GM12864 (cell line): ENCODE results near the gene ZBTB42.

Source experiments
- DNase-seq: peaks from one replicate; pipeline ENCODE4 v3.0.0-alpha.2; 2011; ENCODE audit warnings: low read depth
- H3K4me3 ChIP-seq: 2 replicates; pipeline ENCODE4 v1.5.1; 2011; ENCODE audit warnings: mild to moderate bottlenecking, low read depth, low read length, control low read depth
- TF ChIP-seq, protein P1 (sequence below): IDR thresholded peaks from 2 replicates; pipeline ENCODE4 v1.5.1; 2011; ENCODE audit warnings: low read depth, mild to moderate bottlenecking, moderate library complexity, low read length, control low read depth, inconsistent platforms; ENCODE audit errors: missing control alignments

Gene ZBTB42

DNA sequence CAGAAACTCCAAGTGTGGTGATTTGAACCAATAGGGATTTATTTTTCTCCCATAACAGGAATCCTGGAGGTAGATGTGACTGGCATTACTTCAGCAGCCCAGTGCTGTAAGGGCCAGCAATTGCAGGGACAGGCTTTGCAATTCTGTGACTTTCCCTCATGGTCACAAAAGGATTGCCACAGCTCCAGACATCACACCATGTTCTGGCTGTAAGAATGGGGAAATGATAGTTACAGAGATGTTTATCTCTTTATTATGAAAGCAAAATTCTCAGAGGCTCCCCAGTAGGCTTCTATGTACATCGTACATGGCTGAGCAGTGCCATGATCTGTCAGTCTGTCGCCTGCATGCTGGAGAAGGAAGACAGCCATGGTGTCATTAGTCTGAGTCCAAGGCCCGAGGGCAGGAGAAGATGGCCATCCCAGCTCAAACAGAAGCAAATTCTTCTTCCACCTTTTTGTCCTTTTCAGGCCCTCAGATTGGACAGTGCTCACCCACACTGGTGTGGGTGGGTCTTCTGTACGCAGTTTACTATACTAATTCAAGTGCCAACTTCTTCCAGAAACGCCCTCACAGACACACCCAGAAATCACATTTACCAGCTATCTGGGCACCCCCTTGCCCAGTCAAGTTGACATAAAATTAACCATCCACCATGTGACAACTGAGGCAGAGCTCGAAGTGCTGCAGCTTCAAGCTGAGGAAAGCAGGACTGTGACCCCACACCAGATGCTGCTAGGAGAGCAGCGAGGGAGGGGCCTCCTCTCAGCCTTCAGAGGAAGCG lies 17.2 kb downstream of the ZBTB42 start:
- TF ChIP-seq, protein P1, sequence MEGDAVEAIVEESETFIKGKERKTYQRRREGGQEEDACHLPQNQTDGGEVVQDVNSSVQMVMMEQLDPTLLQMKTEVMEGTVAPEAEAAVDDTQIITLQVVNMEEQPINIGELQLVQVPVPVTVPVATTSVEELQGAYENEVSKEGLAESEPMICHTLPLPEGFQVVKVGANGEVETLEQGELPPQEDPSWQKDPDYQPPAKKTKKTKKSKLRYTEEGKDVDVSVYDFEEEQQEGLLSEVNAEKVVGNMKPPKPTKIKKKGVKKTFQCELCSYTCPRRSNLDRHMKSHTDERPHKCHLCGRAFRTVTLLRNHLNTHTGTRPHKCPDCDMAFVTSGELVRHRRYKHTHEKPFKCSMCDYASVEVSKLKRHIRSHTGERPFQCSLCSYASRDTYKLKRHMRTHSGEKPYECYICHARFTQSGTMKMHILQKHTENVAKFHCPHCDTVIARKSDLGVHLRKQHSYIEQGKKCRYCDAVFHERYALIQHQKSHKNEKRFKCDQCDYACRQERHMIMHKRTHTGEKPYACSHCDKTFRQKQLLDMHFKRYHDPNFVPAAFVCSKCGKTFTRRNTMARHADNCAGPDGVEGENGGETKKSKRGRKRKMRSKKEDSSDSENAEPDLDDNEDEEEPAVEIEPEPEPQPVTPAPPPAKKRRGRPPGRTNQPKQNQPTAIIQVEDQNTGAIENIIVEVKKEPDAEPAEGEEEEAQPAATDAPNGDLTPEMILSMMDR: no peak
- DNase-seq: no peak

GRCh38 chr14:104818714-104819161 lies 17.8 kb downstream of the ZBTB42 start:
- no peak overlapping the region for H3K4me3 ChIP-seq
- TF ChIP-seq, protein P1: no peak
- DNase-seq: no peak

More for the DNA sequence above, 17.2 kb downstream of the ZBTB42 start:
- H3K4me3 ChIP-seq: no peak overlapping the region

GRCh38 chr14:104819361-104819781 lies 18.5 kb downstream of the ZBTB42 start:
- DNase-seq: no peak
- H3K4me3 ChIP-seq: no peak overlapping the region

GRCh38 chr14:104820669-104821228 lies 19.8 kb downstream of the ZBTB42 start:
- no peak for DNase-seq
- H3K4me3 ChIP-seq: no peak overlapping the region
- TF ChIP-seq, protein P1: no peak

More at GRCh38 chr14:104819361-104819781, 18.5 kb downstream of the ZBTB42 start:
- TF ChIP-seq, protein P1: no peak

- H3K4me3 ChIP-seq: no peak overlapping the region
- TF ChIP-seq, protein P1: no peak
- no peak for DNase-seq
Observed at GRCh38 chr14:104821229-104821945, 20.5 kb downstream of the ZBTB42 start.

- no peak overlapping the region for H3K4me3 ChIP-seq
- TF ChIP-seq, protein P1: no peak
- no peak for DNase-seq
Observed at GRCh38 chr14:104821971-104822608, 21.2 kb downstream of the ZBTB42 start.
